WERI-Rb-1 (cell line): ENCODE data around the gene BHLHE41.

ENCODE experiments used
- DNase-seq: peaks from one replicate; pipeline ENCODE4 v3.0.0-alpha.2; 2020
- H3K27ac ChIP-seq: fragments of 250-450 bp; sonication (Bioruptor Pico); 2 replicates; pipeline ENCODE4 v1.5.1; 2020; ENCODE audit warnings: mild to moderate bottlenecking, moderate library complexity
- H3K27me3 ChIP-seq: fragments of 250-450 bp; sonication (Bioruptor Pico); 2 replicates; pipeline ENCODE4 v1.5.1; 2021; ENCODE audit warnings: mild to moderate bottlenecking, low read depth, moderate library complexity; ENCODE audit not compliant: insufficient read depth, severe bottlenecking
- H3K36me3 ChIP-seq: fragments of 250-450 bp; sonication (Bioruptor Pico); 2 replicates; pipeline ENCODE4 v1.5.1; 2020; ENCODE audit warnings: mild to moderate bottlenecking, moderate library complexity
- H3K4me3 ChIP-seq: 2 replicates; pipeline ENCODE4 v1.5.1; 2011; ENCODE audit warnings: low read depth, mild to moderate bottlenecking, control low read depth, low read length
- H3K9me3 ChIP-seq: fragments of 250-450 bp; sonication (Bioruptor Pico); 2 replicates; pipeline ENCODE4 v1.5.1; 2021; ENCODE audit warnings: mild to moderate bottlenecking, moderate library complexity; ENCODE audit not compliant: severe bottlenecking
- TF ChIP-seq, protein P1 (sequence below): IDR thresholded peaks from 2 replicates; pipeline ENCODE4 v1.5.1; 2011; ENCODE audit warnings: low read depth, mild to moderate bottlenecking, control low read depth, inconsistent platforms, low read length

Gene BHLHE41

DNA sequence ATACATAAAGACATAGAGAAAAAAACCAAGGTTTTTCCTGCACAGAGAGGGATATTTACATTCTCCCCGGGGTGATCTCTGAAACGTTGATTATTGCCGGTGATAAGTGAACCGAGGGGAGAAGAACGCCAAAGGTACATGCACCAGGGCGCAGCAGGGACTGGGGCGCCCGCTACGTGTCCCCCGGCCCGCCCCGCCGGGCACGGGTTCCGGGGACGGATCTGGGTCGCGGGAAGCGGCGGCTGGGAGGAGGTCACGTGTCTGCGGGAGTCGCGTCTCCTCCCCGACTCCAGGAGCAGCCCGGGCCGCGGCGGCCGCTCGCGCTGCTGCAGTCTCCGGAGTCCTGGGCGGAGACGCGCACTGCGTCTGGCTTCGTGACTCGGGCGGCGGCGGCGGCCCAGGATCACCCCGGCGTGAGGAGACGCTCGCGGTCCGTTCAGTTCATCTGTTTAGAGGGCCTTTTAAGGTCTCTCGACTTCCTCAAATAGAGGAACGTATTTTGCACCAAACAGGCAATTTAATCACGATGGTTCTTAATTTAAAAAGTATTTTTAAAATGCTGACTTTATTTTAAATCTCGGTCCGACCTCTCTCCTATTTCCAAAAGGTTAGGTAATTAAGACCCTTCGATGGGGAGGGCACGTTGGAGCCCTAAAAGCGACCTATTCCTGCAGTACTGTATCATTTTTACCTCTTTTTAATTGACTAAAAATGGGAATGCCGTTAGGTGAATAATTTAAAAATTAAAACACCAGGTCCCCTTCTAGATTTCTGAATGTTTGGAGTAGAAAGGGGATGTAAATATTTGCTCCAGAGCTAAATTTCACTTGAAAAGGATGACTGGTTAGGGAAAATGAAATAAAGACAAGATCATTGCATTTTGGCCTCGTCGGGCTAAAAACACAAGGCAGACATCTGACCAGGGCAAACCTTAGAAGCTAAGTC lies 1.8 kb upstream of the BHLHE41 start:
- Histone ChIP-seq H3K27me3 (peaks cover 83% of the 10 kb centered on the region), H3K27ac (no peak overlapping the region), H3K36me3 (no peaks in the 10 kb centered on the region), H3K4me3 (peak overlapping the region; percentile 49), H3K9me3 (no peaks in the 10 kb centered on the region)
- DNase-seq, result peak; percentile 76
- TF ChIP-seq, protein P1, sequence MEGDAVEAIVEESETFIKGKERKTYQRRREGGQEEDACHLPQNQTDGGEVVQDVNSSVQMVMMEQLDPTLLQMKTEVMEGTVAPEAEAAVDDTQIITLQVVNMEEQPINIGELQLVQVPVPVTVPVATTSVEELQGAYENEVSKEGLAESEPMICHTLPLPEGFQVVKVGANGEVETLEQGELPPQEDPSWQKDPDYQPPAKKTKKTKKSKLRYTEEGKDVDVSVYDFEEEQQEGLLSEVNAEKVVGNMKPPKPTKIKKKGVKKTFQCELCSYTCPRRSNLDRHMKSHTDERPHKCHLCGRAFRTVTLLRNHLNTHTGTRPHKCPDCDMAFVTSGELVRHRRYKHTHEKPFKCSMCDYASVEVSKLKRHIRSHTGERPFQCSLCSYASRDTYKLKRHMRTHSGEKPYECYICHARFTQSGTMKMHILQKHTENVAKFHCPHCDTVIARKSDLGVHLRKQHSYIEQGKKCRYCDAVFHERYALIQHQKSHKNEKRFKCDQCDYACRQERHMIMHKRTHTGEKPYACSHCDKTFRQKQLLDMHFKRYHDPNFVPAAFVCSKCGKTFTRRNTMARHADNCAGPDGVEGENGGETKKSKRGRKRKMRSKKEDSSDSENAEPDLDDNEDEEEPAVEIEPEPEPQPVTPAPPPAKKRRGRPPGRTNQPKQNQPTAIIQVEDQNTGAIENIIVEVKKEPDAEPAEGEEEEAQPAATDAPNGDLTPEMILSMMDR, result no peak

DNA sequence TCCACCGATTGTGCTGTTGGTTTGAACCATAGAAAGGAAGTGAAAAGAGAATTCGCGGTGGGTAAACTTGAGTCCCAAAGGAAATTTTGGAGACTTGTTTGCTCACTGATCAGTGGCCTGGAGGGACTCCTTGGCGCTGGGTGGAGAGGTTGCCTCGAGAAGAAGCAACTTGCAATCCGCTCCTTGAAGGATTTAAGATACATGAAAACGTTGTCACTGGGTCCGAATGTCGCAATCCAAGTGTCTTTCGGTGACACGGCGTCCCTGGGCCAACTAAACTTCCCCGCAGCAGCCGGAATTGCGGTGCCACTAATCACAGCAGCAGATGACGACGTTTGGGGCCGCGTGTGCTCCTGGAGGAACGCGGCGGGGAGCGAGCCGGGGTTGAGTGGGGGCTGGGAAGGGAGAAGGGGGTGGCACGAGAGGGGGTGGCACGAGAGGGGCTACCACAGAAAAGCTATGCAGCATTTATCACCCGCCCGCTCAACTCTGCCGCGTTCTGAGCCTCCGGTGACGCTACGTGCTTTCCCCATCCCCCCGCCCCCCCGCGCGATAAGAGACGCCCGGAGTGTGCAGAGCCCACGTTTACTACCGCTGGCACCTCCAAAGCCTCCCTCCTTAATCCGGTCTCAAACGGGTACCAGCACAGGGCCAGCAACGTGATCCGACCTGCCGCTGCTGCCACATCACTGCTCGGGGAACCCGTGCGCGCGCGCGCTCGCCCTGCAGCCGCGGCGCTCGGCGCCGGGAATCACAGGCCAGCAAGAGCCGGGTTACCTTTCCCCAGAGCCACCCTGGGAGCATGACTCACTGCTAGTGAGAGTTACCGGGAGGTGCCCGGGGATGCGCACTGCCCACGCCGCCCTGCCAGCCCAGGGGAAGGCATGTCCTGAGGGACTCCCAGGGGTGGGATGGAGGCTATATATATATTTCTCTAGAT lies 833 bp upstream of the BHLHE41 start:
- TF ChIP-seq, protein P1, result no peak
- Histone ChIP-seq H3K4me3 (peak overlapping the region; percentile 49), H3K27ac (no peak overlapping the region), H3K9me3 (no peaks in the 10 kb centered on the region), H3K27me3 (peaks cover 83% of the 10 kb centered on the region), H3K36me3 (no peaks in the 10 kb centered on the region)
- DNase-seq, result peak; percentile 73

DNA sequence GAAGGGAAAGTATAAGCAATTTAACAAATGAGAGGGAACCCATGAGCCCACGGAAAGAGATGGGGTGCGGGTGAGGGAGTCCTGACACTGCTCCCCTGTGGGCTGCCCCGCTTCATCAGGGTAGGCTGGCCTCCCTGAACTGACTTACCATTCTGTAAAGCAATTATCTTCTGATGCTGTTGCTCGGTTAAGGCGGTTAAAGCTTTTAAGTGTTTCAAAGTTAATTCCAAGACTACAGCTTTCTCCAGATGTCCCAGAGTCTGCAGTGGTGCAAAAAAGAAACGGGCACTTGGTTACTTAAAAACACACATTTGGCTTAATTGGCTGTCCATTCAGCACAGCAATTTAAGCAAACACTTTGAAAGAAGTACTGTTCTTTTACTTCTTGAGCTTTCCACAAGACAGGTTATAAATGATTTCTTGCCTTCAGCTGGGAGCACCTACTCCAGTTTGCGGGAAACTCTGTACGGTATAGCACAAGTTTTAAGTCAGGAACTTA lies 1.3 kb downstream of the BHLHE41 start:
- Histone ChIP-seq H3K27ac (no peak overlapping the region), H3K27me3 (peaks cover 70% of the 10 kb centered on the region), H3K4me3 (no peak overlapping the region), H3K36me3 (no peaks in the 10 kb centered on the region), H3K9me3 (no peaks in the 10 kb centered on the region)
- TF ChIP-seq, protein P1, result no peak
- DNase-seq, result no peak

DNA sequence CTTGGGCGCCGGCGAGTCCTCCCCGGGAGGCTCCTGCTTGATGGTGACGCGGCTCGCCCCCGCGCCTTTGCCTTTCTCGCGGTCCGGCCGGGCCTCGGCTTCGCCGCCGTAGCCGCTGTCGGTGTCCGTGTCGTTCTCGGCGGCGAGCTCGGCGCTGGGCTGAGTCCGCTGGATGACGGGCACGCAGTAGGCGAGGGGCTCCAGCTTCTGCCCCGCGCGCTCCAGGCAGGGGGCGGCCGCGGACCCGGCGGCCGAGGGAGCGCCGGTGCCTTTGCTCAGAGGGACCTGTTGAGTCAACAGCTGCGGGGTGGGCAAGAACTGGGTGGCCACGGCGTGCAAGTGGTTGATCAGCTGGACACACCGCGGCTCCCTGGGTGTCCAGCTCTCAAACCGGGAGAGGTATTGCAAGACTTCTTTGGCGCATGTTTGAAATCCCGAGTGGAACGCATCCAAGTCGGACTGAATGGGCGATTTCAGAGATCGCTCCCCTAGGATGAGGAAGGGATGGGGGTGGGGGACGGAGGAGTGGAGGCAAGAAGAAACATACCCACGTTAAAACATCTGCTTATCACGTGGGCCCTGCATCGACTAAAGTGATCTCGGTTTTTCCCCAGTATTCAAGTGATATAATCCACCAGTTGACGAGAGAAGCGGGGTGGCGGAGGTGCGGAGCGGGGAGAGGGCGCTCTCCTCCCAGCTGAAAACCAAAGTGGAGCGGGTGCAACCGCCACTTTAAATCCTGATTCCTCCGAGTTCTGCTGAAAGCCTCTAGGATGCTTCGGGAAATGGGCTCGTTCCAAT lies 2.0 kb downstream of the BHLHE41 start:
- TF ChIP-seq, protein P1, result 0 out of 2 replicates have a peak, but pooled peaks have one; percentile 28
- peaks cover 65% of the 10 kb centered on the region for H3K27me3 ChIP-seq
- H3K36me3 ChIP-seq, result no peaks in the 10 kb centered on the region
- H3K27ac ChIP-seq, result no peak overlapping the region
- no peaks in the 10 kb centered on the region for H3K9me3 ChIP-seq
- peak; percentile 33 for DNase-seq
- peak overlapping the region; percentile 22 for H3K4me3 ChIP-seq

DNA sequence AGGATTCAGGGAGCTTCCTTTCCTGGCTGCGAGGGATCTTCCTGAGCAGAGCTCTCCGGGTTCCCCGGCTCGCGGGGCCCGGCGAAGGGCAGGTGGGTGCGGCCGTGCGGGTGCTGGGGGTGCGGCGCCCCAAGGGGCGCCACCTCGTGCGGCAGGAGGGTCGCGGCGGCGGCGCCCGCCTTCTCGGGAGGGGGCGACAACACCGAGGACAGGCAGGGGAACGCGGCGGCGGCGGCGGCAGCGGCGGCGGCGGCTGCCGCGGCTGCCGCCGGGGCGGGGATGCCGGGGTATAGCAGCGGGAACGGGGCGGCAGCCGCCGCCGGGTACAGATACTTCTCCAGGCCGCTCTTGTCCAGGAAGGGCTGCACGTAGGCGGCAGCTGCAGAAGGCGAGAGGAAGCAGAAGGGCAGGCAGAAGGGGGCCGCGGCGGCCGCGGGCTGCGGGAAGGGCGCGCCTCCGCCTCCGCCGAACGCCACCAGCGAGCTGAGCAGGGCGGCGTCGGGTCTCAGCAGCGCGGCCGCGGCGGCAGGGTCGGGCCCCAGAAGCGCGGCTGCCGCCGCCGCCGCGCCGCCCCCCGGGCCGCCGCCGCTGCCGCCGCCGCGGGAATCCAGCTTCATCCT lies 2.7 kb downstream of the BHLHE41 start:
- Histone ChIP-seq H3K27ac (no peak overlapping the region), H3K27me3 (peaks cover 58% of the 10 kb centered on the region), H3K9me3 (no peaks in the 10 kb centered on the region), H3K4me3 (peak overlapping the region; percentile 22), H3K36me3 (no peaks in the 10 kb centered on the region)
- peak; percentile 11 for DNase-seq
- TF ChIP-seq, protein P1, result no peak
